ENCODE measurements around the gene CNOT2.

Gene CNOT2

GRCh38 chr12:70242695-70243509 is at the start of gene CNOT2:
TSS of gene CNOT2 (plus strand) at chr12:70243433. CDS start at chr12:70278227, 34,794 bp downstream.
- DNase-seq: peak; percentile 80

GRCh38 chr12:70194076-70194475 is 49.2 kb upstream of the CNOT2 start:
- DNase-seq: no peak

GRCh38 chr12:70196811-70197281 is 46.4 kb upstream of the CNOT2 start:
- no peak for DNase-seq

- no peak for DNase-seq
Measured at GRCh38 chr12:70197345-70197744, 45.9 kb upstream of the CNOT2 start.

GRCh38 chr12:70213707-70214106 is 29.5 kb upstream of the CNOT2 start:
- no peak for DNase-seq

GRCh38 chr12:70214972-70215617 is 28.1 kb upstream of the CNOT2 start:
- no peak for DNase-seq

- no peak for DNase-seq
Measured at GRCh38 chr12:70217416-70217815, 25.8 kb upstream of the CNOT2 start.

GRCh38 chr12:70221626-70222025 is 21.6 kb upstream of the CNOT2 start:
- DNase-seq: no peak

GRCh38 chr12:70227911-70228310 is 15.3 kb upstream of the CNOT2 start:
- DNase-seq: peak; percentile 1

GRCh38 chr12:70230934-70231606 is 12.2 kb upstream of the CNOT2 start:
- no peak for DNase-seq

GRCh38 chr12:70236990-70237389 is 6.2 kb upstream of the CNOT2 start:
- DNase-seq: no peak

- no peak for DNase-seq
Measured at GRCh38 chr12:70240673-70241072, 2.6 kb upstream of the CNOT2 start.

GRCh38 chr12:70241845-70242244 is 1.4 kb upstream of the CNOT2 start:
- DNase-seq: no peak

- peak; percentile 57 for DNase-seq
Measured at GRCh38 chr12:70243510-70244371, 508 bp downstream of the CNOT2 start.

- no peak for DNase-seq
Measured at GRCh38 chr12:70244409-70244808, 1.2 kb downstream of the CNOT2 start.

GRCh38 chr12:70245458-70245857 is 2.2 kb downstream of the CNOT2 start:
- no peak for DNase-seq

GRCh38 chr12:70246580-70246979 is 3.3 kb downstream of the CNOT2 start:
- DNase-seq: no peak

GRCh38 chr12:70247653-70248199 is 4.5 kb downstream of the CNOT2 start:
- no peak for DNase-seq

- DNase-seq: no peak
Measured at GRCh38 chr12:70248876-70249275, 5.6 kb downstream of the CNOT2 start.

GRCh38 chr12:70249903-70250302 is 6.7 kb downstream of the CNOT2 start:
- DNase-seq: no peak

GRCh38 chr12:70251226-70251625 is 8.0 kb downstream of the CNOT2 start:
- DNase-seq: no peak

- DNase-seq: no peak
Measured at GRCh38 chr12:70251661-70252060, 8.4 kb downstream of the CNOT2 start.

Measured in NCI-H2029 (cell line).